SU-DHL-6 (cell line): ENCODE data around the gene PRRC2A.

ENCODE experiments used
- H2AFZ ChIP-seq: fragments of 200-600 bp; sonication (generic); 2 replicates; pipeline ENCODE4 v1.6.1; 2014; ENCODE audit warnings: low read depth, mild to moderate bottlenecking, moderate library complexity, mixed read lengths, antibody characterized with exemption, low read length; ENCODE audit not compliant: severe bottlenecking
- H3F3A ChIP-seq: fragments of 200-600 bp; shearing (Covaris generic); 2 replicates; pipeline ENCODE4 v1.6.0; 2016; ENCODE audit warnings: antibody characterized with exemption, mild to moderate bottlenecking; ENCODE audit not compliant: insufficient read depth
- H3K27ac ChIP-seq: fragments of 200-600 bp; sonication (generic); 2 replicates; pipeline ENCODE4 v1.5.1; 2016; ENCODE audit warnings: low read depth, mild to moderate bottlenecking, low read length, moderate library complexity, mixed read lengths
- H3K27me3 ChIP-seq: fragments of 200-600 bp; sonication (generic), shearing (Covaris generic); 2 replicates; pipeline ENCODE4 v1.6.0; 2014; ENCODE audit warnings: mild to moderate bottlenecking, low read length
- H3K36me3 ChIP-seq: fragments of 200-600 bp; sonication (generic); 2 replicates; pipeline ENCODE4 v1.6.1; 2014; ENCODE audit warnings: mild to moderate bottlenecking, low read length, mixed read lengths
- H3K4me2 ChIP-seq: fragments of 300-600, 200-600 bp; shearing (Covaris generic), sonication (generic); 2 replicates; pipeline ENCODE4 v1.6.0; 2014; ENCODE audit warnings: low read length, low read depth, mild to moderate bottlenecking; ENCODE audit not compliant: poor library complexity, severe bottlenecking
- H3K4me3 ChIP-seq: fragments of 200-600 bp; sonication (generic); 2 replicates; pipeline ENCODE4 v1.5.1; 2014; ENCODE audit warnings: antibody characterized with exemption, low read length, mild to moderate bottlenecking, mixed read lengths; ENCODE audit not compliant: insufficient read depth, poor library complexity, severe bottlenecking
- H3K79me2 ChIP-seq: fragments of 200-600 bp; sonication (generic); 2 replicates; pipeline ENCODE4 v1.6.1; 2014; ENCODE audit warnings: mild to moderate bottlenecking, low read length, moderate library complexity; ENCODE audit not compliant: insufficient read depth
- H3K9ac ChIP-seq: fragments of 200-600 bp; sonication (generic); 2 replicates; pipeline ENCODE4 v1.7.0; 2014; ENCODE audit warnings: mild to moderate bottlenecking, low read length
- H3K9me2 ChIP-seq: fragments of 200-600 bp; sonication (generic); replicated peaks from 2 replicates; pipeline ENCODE4 v1.6.1; 2014; ENCODE audit warnings: low read length; ENCODE audit not compliant: insufficient read depth
- H3K9me3 ChIP-seq: fragments of 200-600 bp; sonication (generic); 2 replicates; pipeline ENCODE4 v1.6.1; 2014; ENCODE audit warnings: low read length, mixed read lengths; ENCODE audit not compliant: insufficient read depth
- H4K20me1 ChIP-seq: fragments of 200-600 bp; sonication (generic); 2 replicates; pipeline ENCODE4 v1.6.1; 2014; ENCODE audit warnings: low read depth, mild to moderate bottlenecking, antibody characterized with exemption, low read length, moderate library complexity, mixed read lengths
- EZH2phosphoT487 ChIP-seq: fragments of 200-600 bp; sonication (generic), shearing (Covaris generic); conservative IDR thresholded peaks from 2 replicates; pipeline ENCODE4 v1.6.1; 2018; ENCODE audit warnings: mild to moderate bottlenecking, antibody characterized with exemption, low read length, moderate library complexity, mixed read lengths
- TF ChIP-seq, protein P1 (sequence below): fragments of 200-600 bp; sonication (generic); IDR thresholded peaks from one replicate; pipeline ENCODE4 v1.5.1; 2017; ENCODE audit warnings: antibody characterized with exemption, mild to moderate bottlenecking, low read length, moderate library complexity; ENCODE audit not compliant: insufficient read depth, poor library complexity, severe bottlenecking

PRRC2A gene

DNA sequence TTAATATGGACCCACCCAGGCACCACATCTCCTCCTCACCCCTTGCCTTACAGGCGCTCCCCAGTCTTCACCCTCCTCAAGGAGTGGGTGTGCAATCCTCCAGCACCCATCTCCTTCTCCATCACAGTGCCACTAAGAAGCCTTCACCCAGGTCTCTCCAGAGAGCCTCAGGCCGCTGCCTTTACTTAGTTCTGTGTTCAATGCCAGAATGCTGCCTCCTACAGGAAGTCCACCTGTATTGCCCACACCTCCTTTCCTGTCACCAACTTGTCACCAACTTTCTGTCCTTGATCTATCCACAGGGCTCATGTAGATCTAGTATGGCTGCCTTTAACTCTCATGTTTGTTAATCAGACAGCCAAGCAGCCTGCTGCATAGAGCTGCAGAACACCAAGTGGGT lies 35.0 kb upstream of the PRRC2A start:
- Histone ChIP-seq H3K9me3 (no peaks in the 10 kb centered on the region), H4K20me1 (no peaks in the 10 kb centered on the region), H3F3A (peaks cover 54% of the 10 kb centered on the region), H3K36me3 (no peaks in the 10 kb centered on the region; the same call in 1 of the 2 replicates), H3K79me2 (peaks cover 14% of the 10 kb centered on the region), H3K4me2 (peak overlapping the region; percentile 27), H3K4me3 (no peak overlapping the region), H3K27me3 (no peaks in the 10 kb centered on the region), H3K9me2 (no peaks in the 10 kb centered on the region), H3K27ac (peak overlapping the region; percentile 63), H2AFZ (peak overlapping the region; percentile 1), H3K9ac (peak overlapping the region; percentile 31)
- TF ChIP-seq, protein P1, sequence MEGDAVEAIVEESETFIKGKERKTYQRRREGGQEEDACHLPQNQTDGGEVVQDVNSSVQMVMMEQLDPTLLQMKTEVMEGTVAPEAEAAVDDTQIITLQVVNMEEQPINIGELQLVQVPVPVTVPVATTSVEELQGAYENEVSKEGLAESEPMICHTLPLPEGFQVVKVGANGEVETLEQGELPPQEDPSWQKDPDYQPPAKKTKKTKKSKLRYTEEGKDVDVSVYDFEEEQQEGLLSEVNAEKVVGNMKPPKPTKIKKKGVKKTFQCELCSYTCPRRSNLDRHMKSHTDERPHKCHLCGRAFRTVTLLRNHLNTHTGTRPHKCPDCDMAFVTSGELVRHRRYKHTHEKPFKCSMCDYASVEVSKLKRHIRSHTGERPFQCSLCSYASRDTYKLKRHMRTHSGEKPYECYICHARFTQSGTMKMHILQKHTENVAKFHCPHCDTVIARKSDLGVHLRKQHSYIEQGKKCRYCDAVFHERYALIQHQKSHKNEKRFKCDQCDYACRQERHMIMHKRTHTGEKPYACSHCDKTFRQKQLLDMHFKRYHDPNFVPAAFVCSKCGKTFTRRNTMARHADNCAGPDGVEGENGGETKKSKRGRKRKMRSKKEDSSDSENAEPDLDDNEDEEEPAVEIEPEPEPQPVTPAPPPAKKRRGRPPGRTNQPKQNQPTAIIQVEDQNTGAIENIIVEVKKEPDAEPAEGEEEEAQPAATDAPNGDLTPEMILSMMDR, result peak; percentile 94
- TF ChIP-seq EZH2phosphoT487, result no peak

DNA sequence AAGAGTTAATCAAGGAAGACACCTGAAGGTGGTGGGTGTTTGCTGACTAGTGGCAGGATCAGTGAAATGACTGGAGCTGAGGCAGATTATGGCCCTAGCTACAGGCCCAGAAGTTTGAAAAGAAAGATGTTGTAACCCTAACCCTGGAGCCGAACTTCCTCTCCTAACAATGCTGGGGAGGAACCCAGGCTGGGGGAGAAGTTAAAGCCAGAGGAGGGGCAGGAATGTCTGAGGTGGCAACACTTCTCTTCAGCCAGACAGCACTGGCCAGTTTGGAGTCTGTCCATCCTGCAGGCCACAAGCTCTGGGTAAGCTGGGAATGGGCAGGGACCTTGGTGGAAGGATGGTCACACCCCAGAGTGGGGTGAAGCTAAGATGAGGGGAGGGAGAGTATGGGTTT lies 34.5 kb upstream of the PRRC2A start, which contains the start of gene LST1:
Gene LST1, plus strand, starts transcription at position 270 of the 400 bp plus-strand sequence. CDS start 1,023 bp downstream, outside the sequence.
- no peak within 1 kb of the TSS for H3K4me3 ChIP-seq

DNA sequence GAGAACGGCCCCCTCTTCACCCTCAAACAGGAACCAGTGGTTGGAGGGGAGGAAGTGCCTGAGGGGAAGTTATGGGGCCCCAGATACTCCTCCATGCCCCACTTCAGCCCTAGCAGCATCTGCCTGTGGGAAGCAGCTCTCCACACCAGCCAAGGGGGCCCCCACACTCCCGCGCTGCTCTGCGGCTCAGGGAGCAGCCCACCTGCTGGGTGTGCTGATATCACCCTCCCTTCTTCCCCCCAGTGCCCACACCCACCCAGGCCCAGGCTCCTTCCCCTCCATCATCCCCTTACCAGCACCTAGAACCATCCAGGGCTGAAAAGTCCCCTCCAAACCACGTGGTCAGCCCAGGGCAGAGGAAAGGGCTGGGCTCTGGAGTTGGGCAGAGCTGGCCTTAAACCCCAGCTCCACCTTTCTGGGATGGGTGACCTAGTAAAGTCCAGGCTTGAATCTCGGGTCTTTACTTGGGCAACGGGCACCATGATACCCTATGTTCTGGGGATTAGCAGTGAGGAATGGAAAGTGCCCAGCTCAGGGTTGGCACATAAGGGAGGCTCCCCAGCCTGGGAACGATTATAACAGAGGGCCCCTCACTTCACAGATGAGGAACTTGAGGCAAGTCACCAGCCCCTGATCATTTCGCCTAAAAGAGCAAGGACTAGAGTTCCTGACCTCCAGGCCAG lies 33.8 kb upstream of the PRRC2A start:
- no peaks in the 10 kb centered on the region; the same call in 1 of the 2 replicates for H3K36me3 ChIP-seq
- no peaks in the 10 kb centered on the region for H3K9me2 ChIP-seq
- H3K27me3 ChIP-seq, result no peaks in the 10 kb centered on the region
- peaks cover 5% of the 10 kb centered on the region for H3K79me2 ChIP-seq
- no peaks in the 10 kb centered on the region for H4K20me1 ChIP-seq
- peak overlapping the region; percentile 31 for H3K9ac ChIP-seq
- TF ChIP-seq, protein P1, result no peak
- no peak for TF ChIP-seq EZH2phosphoT487
- H3K9me3 ChIP-seq, result no peaks in the 10 kb centered on the region
- H3F3A ChIP-seq, result peaks cover 44% of the 10 kb centered on the region
- peak overlapping the region; percentile 1 for H2AFZ ChIP-seq
- H3K4me3 ChIP-seq, result no peak overlapping the region
- H3K27ac ChIP-seq, result peak overlapping the region; percentile 63
- peak overlapping the region; percentile 27 for H3K4me2 ChIP-seq

More for the DNA sequence above, 34.5 kb upstream of the PRRC2A start, which contains the start of gene LST1:
- H3K9me3 ChIP-seq, result no peaks in the 10 kb centered on the region
- H3K27me3 ChIP-seq, result no peaks in the 10 kb centered on the region
- H3K27ac ChIP-seq, result peak within 1 kb of the TSS; percentile 63
- H3K4me2 ChIP-seq, result peak within 1 kb of the TSS; percentile 27
- H2AFZ ChIP-seq, result peak within 1 kb of the TSS; percentile 1
- H3K79me2 ChIP-seq, result peaks cover 12% of the 10 kb centered on the region
- peaks cover 52% of the 10 kb centered on the region for H3F3A ChIP-seq
- H3K9ac ChIP-seq, result peak within 1 kb of the TSS; percentile 31
- H3K9me2 ChIP-seq, result no peaks in the 10 kb centered on the region
- no peak for TF ChIP-seq EZH2phosphoT487
- TF ChIP-seq, protein P1, result no peak
- H3K36me3 ChIP-seq, result no peaks in the 10 kb centered on the region; the same call in 1 of the 2 replicates
- H4K20me1 ChIP-seq, result no peaks in the 10 kb centered on the region
